Hematopoietic multipotent progenitor cell treated with erythropoietin and hydrocortisone succinate and interleukin-3 and kit ligand, for 6 days (in vitro differentiated cells): ENCODE results near the gene FAM171A1.

ENCODE experiments used
- DNase-seq: peaks from one replicate; pipeline ENCODE4 v3.0.0-alpha.2; 2015

Gene FAM171A1

GRCh38 chr10:15163253-15163828 lies 207.7 kb downstream of the FAM171A1 start:
- peak; percentile 40 for DNase-seq
